ENCODE measurements around the gene CTCFL. TPM values are rescaled to one million over a fixed set of nuclear protein-coding genes. Genes with fewer than 3 reads are reported as not detected.

The CTCFL gene
- total and polyA plus RNA-seq, 2 of the 8 experiments (the other 6 are each of a cell fraction or from before 2014, with no cell fraction given), result 0.30 to 0.80 TPM

DNA sequence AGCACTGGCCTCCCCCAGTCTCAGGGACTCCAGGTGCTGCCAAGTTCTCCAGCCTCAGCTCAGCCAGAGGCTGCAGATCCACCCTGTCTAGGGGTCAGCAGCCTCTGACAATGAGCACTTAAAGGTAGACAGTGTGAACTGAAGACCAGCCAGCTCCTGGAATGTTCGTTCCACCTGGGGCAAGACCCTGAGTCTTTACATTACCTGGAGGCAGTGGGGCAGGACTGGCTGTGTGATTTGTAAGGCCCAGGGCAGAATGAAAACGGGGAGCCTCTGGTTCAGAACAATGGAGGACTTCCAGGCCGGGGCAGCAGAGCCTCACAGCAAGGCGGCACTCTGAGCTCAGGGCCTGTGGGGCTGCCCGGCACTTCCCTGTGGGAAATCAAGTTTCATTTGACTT is 65.0 kb downstream of the CTCFL start:
- Histone ChIP-seq H4K20me1 (replicated peaks in 1 of 2; ENCODE audit: control insufficient read depth in 1 of 2, insufficient read depth in 2 of 2, low read length in 2 of 2) (no peaks in the 10 kb centered on the region), H3K4me3 (ENCODE audit: extremely low read depth in 1 of 4, insufficient read depth in 2 of 4, low read depth in 3 of 4, low read length in 4 of 4) (no peak overlapping the region), H2BK5ac (ENCODE audit: low read depth, low read length) (no peak overlapping the region), H3K23ac (ENCODE audit: insufficient read length) (no peak overlapping the region), H3K79me1 (ENCODE audit: low read depth, low read length) (no peaks in the 10 kb centered on the region), H4K91ac (replicated peaks; ENCODE audit: insufficient read length, low read length) (no peak overlapping the region), H3K23me2 (ENCODE audit: low read depth, low read length) (no peaks in the 10 kb centered on the region), H3K9ac (replicated peaks in 1 of 4; ENCODE audit: extremely low read depth in 1 of 4, low read depth in 3 of 4, low read length in 3 of 4) (no peak overlapping the region), H4K8ac (ENCODE audit: extremely low read depth, insufficient read depth, low read length) (peak overlapping the region; percentile 77; the same call in 1 of the 2 replicates), H3K36me3 (ENCODE audit: control insufficient read depth in 2 of 4, insufficient read depth in 4 of 4, low read length in 3 of 4) (no peaks in the 10 kb centered on the region), H3K4ac (replicated peaks; ENCODE audit: insufficient read length, low read depth, low read length) (no peak overlapping the region), H2AFZ (ENCODE audit: low read length) (no peak overlapping the region), H2AK5ac (ENCODE audit: low read depth, low read length) (no peak overlapping the region), H2BK15ac (ENCODE audit: low read length) (no peak overlapping the region), H3K4me1 (replicated peaks in 1 of 4; ENCODE audit: control insufficient read depth in 3 of 4, insufficient read depth in 4 of 4, low read length in 3 of 4) (no peaks in the 10 kb centered on the region), H3K27ac (ENCODE audit: low read depth, low read length) (no peak overlapping the region), H3K14ac (ENCODE audit: insufficient read length) (no peak overlapping the region), H3K4me2 (ENCODE audit: insufficient read depth in 1 of 2, low read depth in 2 of 2, low read length in 2 of 2) (no peak overlapping the region), H3K18ac (ENCODE audit: extremely low read depth, low read length) (no peak overlapping the region), H3K79me2 (ENCODE audit: control insufficient read depth in 1 of 2, insufficient read depth in 2 of 2, low read length in 2 of 2) (no peaks in the 10 kb centered on the region), H2BK120ac (replicated peaks; ENCODE audit: low read depth, low read length) (no peak overlapping the region), H2BK20ac (ENCODE audit: low read length) (0 out of 2 replicates have a peak overlapping the region, but pooled peaks have one; percentile 9), H2BK12ac (ENCODE audit: low read depth, low read length) (no peak overlapping the region), H3K56ac (replicated peaks; ENCODE audit: insufficient read length, low read depth, low read length) (no peak overlapping the region), H4K5ac (ENCODE audit: insufficient read length, low read depth, low read length) (no peak overlapping the region), H3K9me3 (ENCODE audit: insufficient read depth in 2 of 2, low read depth in 1 of 2, low read length in 1 of 2) (no peaks in the 10 kb centered on the region; a peak in 1 of 4 replicates), H3K27me3 (replicated peaks in 1 of 4; ENCODE audit: control insufficient read depth in 3 of 4, extremely low read depth in 1 of 4, insufficient read depth in 3 of 4, low read length in 3 of 4) (no peaks in the 10 kb centered on the region)
- DNase-seq (ENCODE audit: low read depth in 1 of 2, low spot score in 2 of 2), result no peak
- POLR2A ChIA-PET (ENCODE audit: partially characterized antibody), result interaction anchor here (1.0 kb wide), 1 partner anchor 9 kb away, joined by 4 read pairs; no protein-coding TSS in a partner anchor
- no peak for FAIRE-seq
- CTCF ChIA-PET (ENCODE audit: partially characterized antibody), result interaction anchor here (1.2 to 1.7 kb wide), 3 partner anchors 14 to 36 kb away, joined by 3 to 6 read pairs (median 4); no protein-coding TSS in a partner anchor
- 83% methylated on average over 5 of the region's 5 CpGs; no CpG with 5 or more reads in 1 of the 2 experiments for WGBS, 2 experiments (ENCODE audit: extremely low coverage in 1 of 2, insufficient coverage in 1 of 2, insufficient read length in 1 of 2, insufficient replicate concordance in 2 of 2, low coverage in 1 of 2, low lambda C conversion rate in 2 of 2, missing lambda C conversion rate in 1 of 2)
- TF ChIP-seq RAD21 (IDR thresholded peaks at IDR 0.05 in 1 of 2, conservative IDR thresholded peaks at IDR 0.05 in 1 of 2; ENCODE audit: low read depth in 2 of 2, low read length in 2 of 2), result no peak
- TF ChIP-seq MAX (IDR thresholded peaks at IDR 0.05), result no peak
- no peak for TF ChIP-seq RFX5 (IDR thresholded peaks at IDR 0.05; ENCODE audit: borderline replicate concordance, low read depth, low read length)
- TF ChIP-seq BRCA1 (IDR thresholded peaks at IDR 0.05; ENCODE audit: low read depth, low read length), result no peak
- TF ChIP-seq TCF12 (IDR thresholded peaks at IDR 0.05; ENCODE audit: low read depth, low read length), result no peak

Measured in H1 (cell line).